HPDE6-E6E7 (cell line): ENCODE results near the gene ETV3L.
"Not testable (repeated sequence)": the region's sequence is repeated elsewhere in the genome, so short reads cannot be mapped to it uniquely, and the experiment has no call there.

Experiments
- DNase-seq: peaks from one replicate; pipeline ENCODE4 v3.0.0; 2011; ENCODE audit warnings: missing footprints; ENCODE audit errors: extremely low spot score

The ETV3L gene

DNA sequence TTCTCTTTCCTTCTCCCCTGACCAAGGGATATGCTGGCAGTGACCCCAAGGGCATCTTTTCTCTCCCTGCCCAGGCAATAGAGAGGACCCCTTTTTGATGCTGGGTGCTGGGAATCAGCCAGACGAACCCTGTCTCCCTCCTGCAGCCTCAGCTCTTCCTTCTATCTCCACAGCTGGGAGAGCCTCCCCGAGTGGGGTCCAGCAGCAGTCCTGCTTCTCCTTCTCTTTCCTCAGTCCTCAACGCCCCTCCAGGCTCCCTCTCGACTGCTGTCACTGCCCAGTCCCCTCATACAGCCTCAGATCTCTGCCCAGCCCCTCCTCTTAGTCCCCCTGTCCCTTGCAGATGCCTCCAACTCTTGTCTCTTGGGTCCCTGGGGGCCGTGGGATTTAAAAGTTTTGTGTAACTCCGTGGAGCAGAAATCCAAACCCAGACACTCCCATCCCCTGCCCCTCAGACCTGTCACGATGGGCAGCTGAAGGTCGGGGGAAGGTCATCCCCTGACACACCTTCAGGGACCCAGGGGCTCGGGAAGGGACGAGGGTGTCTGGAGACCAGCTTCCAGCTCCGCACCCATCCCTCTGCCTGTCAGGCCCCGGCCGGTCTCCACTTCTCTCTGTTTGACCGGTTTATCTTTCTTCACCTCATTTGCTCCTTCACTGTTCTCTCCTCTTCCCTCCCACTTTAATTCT is 5.8 kb upstream of the ETV3L start:
- DNase-seq = no peak

GRCh38 chr1:157104598-157105293 is 5.1 kb upstream of the ETV3L start:
- peak; percentile 42 for DNase-seq

GRCh38 chr1:157103268-157103667 is 3.7 kb upstream of the ETV3L start:
- DNase-seq = no peak

GRCh38 chr1:157101149-157101548 is 1.5 kb upstream of the ETV3L start:
- no peak for DNase-seq

DNA sequence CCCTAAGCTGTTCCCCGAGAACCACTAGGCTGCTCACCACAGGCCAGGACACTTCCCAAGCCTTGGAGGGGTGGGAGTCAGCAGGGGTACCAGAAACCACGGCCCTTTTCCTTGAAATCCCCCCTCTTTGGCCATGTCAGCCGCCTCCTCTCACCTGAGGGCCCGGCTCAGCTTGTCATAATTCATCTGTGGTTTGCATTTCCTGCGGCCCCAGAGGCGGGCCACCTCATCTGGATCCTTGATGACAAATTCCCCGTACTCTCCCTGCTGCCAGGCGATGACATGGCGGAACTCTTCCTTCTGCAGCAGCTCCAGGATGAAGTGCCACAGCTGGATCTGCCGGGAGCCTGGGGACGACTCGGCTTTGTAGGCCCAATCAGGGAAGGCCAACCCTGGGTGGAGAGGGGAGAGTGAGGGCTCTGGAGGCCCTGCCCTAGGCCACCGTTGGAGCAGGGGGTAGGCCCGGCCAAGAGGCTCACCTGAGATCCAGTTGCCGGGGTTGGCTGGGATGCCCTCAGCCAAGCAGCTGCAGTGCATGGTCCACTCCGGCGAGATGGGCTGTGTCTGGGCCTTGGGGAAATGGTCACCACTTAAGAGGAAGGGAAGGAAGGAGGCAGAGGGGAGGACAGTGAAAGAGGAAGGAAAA is 498 bp downstream of the ETV3L start:
- DNase-seq = not testable (repeated sequence)

- no peak for DNase-seq
These were observed 1.1 kb downstream of the ETV3L start for GRCh38 chr1:157098519-157098918.

GRCh38 chr1:157097692-157098091 is 1.9 kb downstream of the ETV3L start:
- DNase-seq = no peak

- DNase-seq = no peak
These were observed 2.7 kb downstream of the ETV3L start for GRCh38 chr1:157096881-157097280.

DNA sequence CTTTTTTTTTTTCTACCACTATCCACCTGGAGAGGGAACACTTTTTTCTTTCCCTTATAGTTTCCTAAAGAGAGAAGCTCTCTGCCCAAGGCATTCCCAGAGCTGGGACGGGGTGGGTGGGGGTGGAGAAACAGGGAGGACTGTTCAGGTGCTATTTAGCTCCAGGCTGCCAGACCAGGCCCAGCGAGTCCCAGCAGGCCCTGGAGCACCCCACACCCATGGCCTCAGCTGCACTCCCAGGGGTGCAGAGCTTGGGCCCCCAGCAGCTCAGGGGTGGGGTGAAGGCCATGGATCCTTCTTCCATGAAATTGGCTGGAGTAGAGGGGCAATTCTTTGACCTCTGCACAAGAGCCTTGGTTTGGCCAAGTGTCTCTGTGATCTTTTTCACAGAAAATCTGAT is 4.1 kb downstream of the ETV3L start:
- no peak for DNase-seq

DNA sequence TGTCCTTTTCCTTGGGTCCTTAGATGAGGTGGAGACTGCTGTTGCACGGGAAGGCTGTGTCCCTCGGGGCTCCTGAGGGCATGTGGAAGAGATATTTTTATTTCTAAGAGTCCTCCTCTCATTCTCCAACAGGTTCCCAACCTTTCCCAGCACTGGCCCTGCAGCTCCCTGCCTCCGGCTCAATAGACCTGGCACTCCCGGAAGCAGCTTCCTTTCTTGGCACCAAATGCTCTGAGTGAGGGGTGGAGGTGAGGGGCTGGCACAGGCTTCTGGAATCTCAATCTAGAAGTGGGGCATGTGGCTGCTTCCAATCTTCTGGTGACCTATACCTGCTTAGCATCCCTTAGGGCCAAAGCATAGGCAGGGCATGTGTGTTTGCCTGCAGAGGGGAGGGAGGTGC is 4.5 kb downstream of the ETV3L start:
- DNase-seq = no peak

DNA sequence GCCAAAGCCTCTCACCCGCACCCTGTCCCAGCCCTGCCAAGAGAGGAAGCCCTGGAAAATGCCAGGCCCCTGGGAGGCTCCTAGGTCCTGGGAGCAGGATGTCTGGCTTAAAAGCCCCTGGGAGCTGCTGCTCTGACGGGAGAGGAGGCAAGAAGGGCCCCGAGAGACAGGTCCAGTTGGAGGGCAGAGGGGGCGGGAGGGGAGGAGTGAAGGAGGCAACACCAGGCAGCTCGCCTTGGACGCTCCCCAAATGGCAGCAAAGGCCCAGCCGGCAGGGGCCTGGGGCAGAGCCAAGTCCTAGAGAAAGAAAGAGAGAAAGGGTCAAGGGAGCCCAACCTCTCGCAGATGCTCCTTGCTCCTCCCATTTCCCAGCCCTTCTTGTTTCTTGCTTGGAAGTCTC is 6.8 kb downstream of the ETV3L start:
- DNase-seq = no peak

- DNase-seq = no peak
These were observed 7.8 kb downstream of the ETV3L start for GRCh38 chr1:157091668-157092273.

DNA sequence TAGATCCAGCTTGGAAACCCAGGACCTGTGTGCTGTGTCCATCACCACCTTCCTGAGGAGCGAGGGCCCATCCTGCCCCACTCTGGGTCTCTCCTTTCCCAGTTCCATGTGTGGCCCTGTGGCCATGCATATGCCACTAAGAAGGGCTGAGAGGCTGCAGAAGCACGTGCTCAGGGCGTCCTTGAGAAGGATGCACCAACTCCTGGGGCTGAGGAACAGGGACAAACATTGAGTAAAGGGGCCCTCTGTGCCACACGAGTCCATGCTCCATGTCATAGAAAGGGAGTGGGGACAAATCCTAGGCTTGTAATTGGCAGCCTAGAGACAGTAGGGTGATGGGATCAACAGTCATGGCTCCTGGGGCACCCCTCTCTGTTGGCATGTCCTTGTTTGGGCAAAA is 8.4 kb downstream of the ETV3L start:
- no peak for DNase-seq

- no peak for DNase-seq
These were observed 8.8 kb downstream of the ETV3L start for GRCh38 chr1:157090771-157091170.

DNA sequence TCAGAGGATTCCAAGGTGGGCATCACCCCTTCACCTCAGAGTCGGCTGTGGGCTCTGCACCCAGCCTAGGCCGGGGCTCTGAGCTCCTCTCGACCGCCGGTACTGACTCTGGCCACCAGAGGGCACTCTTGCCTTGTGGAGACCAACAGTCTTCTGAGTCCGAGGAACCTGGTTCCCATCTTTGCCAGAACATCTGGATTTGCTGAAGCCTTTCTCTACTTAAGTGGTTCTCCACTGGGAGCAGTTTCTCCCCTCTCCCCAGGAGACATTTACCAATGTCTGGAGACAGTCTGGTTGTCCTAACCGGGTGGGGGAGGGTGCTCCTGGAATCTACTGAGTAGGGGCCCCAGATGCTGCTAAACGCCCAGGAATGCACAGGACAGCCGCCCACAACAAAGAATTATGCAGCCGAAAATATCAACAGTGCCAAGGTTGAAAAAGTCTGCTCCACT is 9.4 kb downstream of the ETV3L start:
- DNase-seq = peak; percentile 80

GRCh38 chr1:157089789-157090188 is 9.8 kb downstream of the ETV3L start:
- no peak for DNase-seq

DNA sequence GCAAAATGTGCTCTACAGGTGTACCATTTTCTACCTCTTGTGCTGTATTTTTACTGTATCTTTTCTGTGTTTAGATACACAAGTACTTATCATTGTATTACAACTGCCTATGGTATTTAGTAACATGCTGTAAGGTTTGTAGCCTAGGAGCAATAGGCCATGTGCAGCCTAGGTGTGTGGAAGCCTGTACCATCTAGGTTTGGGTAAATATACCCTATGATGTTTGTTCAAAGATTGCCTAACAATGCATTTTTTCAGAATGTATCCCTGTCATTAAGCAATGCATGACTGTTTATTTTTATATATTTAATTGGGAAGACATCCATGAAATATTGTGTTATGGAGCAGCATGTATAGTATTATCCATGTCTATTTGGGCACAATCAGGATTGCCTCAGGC is 11.0 kb downstream of the ETV3L start:
- DNase-seq = no peak

DNA sequence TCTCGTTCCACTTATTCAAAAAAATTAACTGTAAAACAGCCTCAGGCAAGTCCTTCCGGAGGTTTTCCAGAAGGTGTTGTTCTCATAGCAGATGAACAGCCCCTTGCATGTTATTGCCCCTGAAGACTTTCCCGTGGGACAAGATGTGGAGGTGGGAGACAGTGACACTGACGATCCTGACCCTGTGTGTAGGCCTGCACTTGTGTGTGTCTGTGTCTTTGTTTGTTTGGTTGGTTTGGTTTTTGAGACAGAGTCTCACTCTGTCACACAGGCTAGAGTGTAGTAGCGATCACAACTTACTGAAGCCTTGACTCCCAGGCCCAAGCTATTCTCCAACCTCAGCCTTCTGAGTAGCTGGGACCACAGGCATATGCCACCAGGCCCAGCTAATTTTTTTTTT is 12.6 kb downstream of the ETV3L start:
- DNase-seq = no peak

DNA sequence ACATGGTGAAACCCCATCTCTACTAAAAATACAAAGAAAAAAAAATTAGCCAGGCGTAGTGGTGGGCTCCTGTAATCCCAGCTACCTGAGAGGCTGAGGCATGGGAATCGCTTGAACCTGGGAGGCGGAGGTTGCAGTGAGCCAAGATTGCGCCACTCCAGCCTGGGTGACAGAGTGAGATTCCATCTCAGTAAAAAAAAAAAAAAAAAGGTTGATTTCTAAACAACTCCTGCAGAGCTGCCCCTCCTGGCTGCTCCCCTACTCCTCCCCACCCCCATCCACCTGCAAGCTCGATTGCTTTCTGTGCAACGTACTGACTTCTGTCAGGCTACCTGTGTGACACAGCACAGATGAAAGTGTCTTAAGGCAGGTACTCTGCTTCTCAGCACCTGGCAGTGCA is 13.3 kb downstream of the ETV3L start:
- DNase-seq = no peak

- DNase-seq = no peak
These were observed 14.2 kb downstream of the ETV3L start for GRCh38 chr1:157085421-157085820.

- DNase-seq = no peak
These were observed 14.9 kb downstream of the ETV3L start for GRCh38 chr1:157084720-157085119.

GRCh38 chr1:157081707-157082106 is 17.9 kb downstream of the ETV3L start:
- no peak for DNase-seq

GRCh38 chr1:157080714-157081113 is 18.9 kb downstream of the ETV3L start:
- no peak for DNase-seq
